Osteocyte (in vitro differentiated cells): Measurements from ENCODE around the gene PRKCQ. TPM values are rescaled to one million over a fixed set of nuclear protein-coding genes. Genes with fewer than 3 reads are reported as not detected.

Experiments
- DNase-seq: peaks from one replicate; pipeline ENCODE4 v3.0.0; 2021; ENCODE audit warnings: mixed read lengths; ENCODE audit not compliant: unreplicated experiment; ENCODE audit errors: extremely low spot score
- H3K27ac Mint-ChIP-seq: one replicate; pipeline ENCODE4 v1.8.0; 2021; ENCODE audit warnings: mild to moderate bottlenecking, mixed read lengths; ENCODE audit not compliant: unreplicated experiment
- H3K27me3 Mint-ChIP-seq: one replicate; pipeline ENCODE4 v1.8.0; 2021; ENCODE audit warnings: mixed read lengths; ENCODE audit not compliant: unreplicated experiment
- H3K36me3 Mint-ChIP-seq: one replicate; pipeline ENCODE4 v1.8.0; 2021; ENCODE audit warnings: mixed read lengths; ENCODE audit not compliant: unreplicated experiment
- H3K4me1 Mint-ChIP-seq: one replicate; pipeline ENCODE4 v1.8.0; 2021; ENCODE audit warnings: mixed read lengths; ENCODE audit not compliant: unreplicated experiment
- H3K4me3 Mint-ChIP-seq: one replicate; pipeline ENCODE4 v1.8.0; 2021; ENCODE audit warnings: mild to moderate bottlenecking, moderate library complexity, mixed read lengths; ENCODE audit not compliant: unreplicated experiment
- H3K9me3 Mint-ChIP-seq: one replicate; pipeline ENCODE4 v1.8.0; 2021; ENCODE audit warnings: mixed read lengths; ENCODE audit not compliant: unreplicated experiment
- total RNA-seq: library from RNA; stranded (reverse); gene quantifications from 2 replicates; pipeline ENCODE4 v1.2.1, GENCODE V29; 2021
- TF ChIP-seq, protein P1 (sequence below): fragments of 200-600 bp; sonication (generic); IDR thresholded peaks from 2 replicates; pipeline ENCODE4 v1.5.0; 2021; ENCODE audit warnings: antibody characterized with exemption, mild to moderate bottlenecking, moderate library complexity

PRKCQ gene
- total RNA-seq, 1 donor from 2014 or later = 0.11 TPM

DNA sequence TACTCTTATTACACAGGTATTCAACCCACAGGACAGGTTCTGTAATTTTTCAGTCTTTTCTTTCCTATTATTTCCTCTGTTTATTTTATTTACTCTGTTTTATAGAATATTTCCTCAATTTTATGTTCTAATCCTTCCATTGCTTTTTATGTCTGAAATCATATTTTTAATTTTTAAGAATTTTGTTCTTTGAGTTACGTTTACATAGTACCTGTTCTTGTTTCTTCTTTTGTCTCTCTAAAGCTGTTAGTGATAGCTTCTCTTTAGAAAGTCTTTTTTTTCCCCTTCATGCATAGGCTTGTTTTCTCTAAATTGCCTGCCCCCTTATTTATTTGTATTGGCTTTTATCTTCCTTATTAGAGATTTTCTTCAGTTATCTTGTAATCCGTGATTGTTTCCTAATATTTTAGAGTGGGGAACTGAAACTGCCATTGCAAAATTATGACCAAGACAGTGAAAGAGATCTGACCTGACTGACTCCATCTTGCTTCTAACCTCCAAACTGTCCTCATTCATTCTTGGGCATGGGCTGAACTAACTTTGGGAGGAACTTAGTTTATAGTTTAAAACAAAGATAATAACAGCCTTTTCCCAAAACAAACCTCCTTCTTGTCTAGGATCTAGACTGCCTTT, 189.7 kb downstream of the PRKCQ start:
- H3K36me3 Mint-ChIP-seq = peaks cover 4% of the 10 kb centered on the region
- H3K27me3 Mint-ChIP-seq = no peaks in the 10 kb centered on the region
- no peak for DNase-seq
- peaks cover 18% of the 10 kb centered on the region for H3K9me3 Mint-ChIP-seq
- H3K27ac Mint-ChIP-seq = no peak overlapping the region
- TF ChIP-seq, protein P1, sequence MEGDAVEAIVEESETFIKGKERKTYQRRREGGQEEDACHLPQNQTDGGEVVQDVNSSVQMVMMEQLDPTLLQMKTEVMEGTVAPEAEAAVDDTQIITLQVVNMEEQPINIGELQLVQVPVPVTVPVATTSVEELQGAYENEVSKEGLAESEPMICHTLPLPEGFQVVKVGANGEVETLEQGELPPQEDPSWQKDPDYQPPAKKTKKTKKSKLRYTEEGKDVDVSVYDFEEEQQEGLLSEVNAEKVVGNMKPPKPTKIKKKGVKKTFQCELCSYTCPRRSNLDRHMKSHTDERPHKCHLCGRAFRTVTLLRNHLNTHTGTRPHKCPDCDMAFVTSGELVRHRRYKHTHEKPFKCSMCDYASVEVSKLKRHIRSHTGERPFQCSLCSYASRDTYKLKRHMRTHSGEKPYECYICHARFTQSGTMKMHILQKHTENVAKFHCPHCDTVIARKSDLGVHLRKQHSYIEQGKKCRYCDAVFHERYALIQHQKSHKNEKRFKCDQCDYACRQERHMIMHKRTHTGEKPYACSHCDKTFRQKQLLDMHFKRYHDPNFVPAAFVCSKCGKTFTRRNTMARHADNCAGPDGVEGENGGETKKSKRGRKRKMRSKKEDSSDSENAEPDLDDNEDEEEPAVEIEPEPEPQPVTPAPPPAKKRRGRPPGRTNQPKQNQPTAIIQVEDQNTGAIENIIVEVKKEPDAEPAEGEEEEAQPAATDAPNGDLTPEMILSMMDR = no peak
- no peaks in the 10 kb centered on the region for H3K4me1 Mint-ChIP-seq
- no peak overlapping the region for H3K4me3 Mint-ChIP-seq

DNA sequence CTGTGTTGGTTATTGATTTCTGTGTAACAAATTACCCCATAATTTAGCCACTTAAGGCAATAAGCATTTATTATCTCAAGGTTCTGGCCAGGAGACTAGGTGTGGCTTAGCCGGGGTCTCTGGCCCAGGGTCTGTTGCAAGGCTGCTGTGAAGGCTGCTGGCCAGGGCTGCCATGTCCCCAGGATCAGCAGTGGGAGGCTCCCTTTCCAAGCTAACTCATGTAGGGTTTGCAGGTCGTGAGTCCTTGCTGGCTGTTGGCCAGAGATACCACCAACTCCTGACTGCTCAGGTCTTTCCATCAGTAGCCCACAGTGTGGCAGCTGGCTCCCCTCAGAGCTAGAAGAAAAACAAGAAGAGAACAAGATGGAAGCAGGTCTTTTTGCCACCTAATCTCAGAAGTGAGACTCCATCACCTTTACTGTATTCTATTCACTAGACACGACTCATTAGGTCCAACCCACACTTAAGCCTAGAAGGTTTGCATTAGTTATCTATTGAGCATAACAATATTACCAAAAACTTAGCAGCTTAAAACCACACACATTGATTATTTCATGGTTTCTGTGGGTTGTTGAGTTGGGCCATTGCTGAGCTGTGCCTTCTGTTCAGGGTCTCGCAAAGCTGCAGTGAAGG, 191.7 kb downstream of the PRKCQ start:
- H3K27me3 Mint-ChIP-seq = no peaks in the 10 kb centered on the region
- TF ChIP-seq, protein P1 = no peak
- H3K36me3 Mint-ChIP-seq = peaks cover 4% of the 10 kb centered on the region
- H3K4me3 Mint-ChIP-seq = no peak overlapping the region
- H3K4me1 Mint-ChIP-seq = peaks cover 8% of the 10 kb centered on the region
- peak; percentile 59 for DNase-seq
- H3K27ac Mint-ChIP-seq = no peak overlapping the region
- peaks cover 18% of the 10 kb centered on the region for H3K9me3 Mint-ChIP-seq

DNA sequence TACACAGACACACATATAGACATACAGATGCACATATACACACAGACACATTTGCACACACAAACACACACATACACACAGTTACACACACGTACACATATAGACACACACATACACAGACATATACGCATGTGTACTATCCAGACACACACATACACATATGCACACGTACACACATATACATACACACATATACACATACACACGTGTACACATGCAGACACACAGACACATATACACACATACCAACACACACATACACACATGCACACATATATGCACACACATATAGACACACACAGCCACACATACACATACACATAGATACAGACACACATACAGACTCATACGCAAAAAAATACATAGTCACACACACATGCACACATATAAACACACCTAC, 193.1 kb downstream of the PRKCQ start:
- no peak overlapping the region for H3K4me3 Mint-ChIP-seq
- peaks cover 4% of the 10 kb centered on the region for H3K36me3 Mint-ChIP-seq
- peaks cover 22% of the 10 kb centered on the region for H3K4me1 Mint-ChIP-seq
- TF ChIP-seq, protein P1 = no peak
- DNase-seq = no peak
- H3K27me3 Mint-ChIP-seq = no peaks in the 10 kb centered on the region
- no peak overlapping the region for H3K27ac Mint-ChIP-seq
- H3K9me3 Mint-ChIP-seq = peaks cover 18% of the 10 kb centered on the region

DNA sequence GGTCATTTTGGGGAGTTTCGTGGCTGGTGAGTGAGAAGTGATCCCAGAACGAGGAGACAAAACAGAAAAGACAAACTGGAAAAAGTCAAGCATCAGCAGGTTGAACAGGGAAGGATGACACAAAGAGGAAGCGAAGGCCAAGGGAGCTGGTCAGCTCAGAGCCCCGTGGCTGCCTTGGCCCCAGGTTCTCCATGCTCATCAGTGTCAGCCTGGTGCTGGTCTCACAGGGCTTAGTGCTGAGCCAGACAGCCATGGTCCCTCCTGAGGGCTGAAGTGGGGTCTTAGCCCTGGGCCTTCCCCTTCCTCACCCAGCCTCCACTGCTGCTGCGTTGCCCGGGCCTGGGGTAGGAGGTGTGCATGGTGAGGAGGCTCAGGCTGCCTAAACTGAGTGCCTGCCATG, 193.7 kb downstream of the PRKCQ start:
- Mint-ChIP-seq H3K4me3 (no peak overlapping the region), H3K9me3 (peaks cover 18% of the 10 kb centered on the region)

DNA sequence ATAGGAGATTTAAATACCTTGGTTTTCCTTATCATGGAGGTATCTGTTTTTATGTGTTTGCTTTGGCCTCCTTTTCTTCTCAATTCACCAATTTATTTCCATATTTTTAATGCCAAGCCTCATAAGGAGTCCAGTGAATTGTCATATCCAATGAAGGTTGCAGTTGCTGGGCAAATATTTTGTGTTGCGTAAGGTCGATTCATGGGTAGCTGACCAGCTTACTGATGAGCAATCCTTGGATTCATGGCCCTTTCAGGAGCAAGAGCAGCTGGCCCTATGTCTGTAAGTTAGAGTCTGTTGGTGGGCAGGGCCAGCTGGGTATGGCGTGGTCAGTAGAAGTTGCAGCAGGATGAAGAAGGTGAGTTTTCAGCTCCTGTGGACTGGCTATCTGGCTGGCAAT, 194.4 kb downstream of the PRKCQ start:
- H3K4me1 Mint-ChIP-seq = peaks cover 30% of the 10 kb centered on the region
- no peak overlapping the region for H3K4me3 Mint-ChIP-seq
- DNase-seq = no peak
- H3K27ac Mint-ChIP-seq = no peak overlapping the region
- H3K9me3 Mint-ChIP-seq = peaks cover 14% of the 10 kb centered on the region
- peaks cover 8% of the 10 kb centered on the region for H3K36me3 Mint-ChIP-seq
- TF ChIP-seq, protein P1 = no peak
- H3K27me3 Mint-ChIP-seq = no peaks in the 10 kb centered on the region

More for the DNA sequence above, 193.7 kb downstream of the PRKCQ start:
- peaks cover 4% of the 10 kb centered on the region for H3K36me3 Mint-ChIP-seq
- peak; percentile 75 for DNase-seq
- peaks cover 28% of the 10 kb centered on the region for H3K4me1 Mint-ChIP-seq
- H3K27me3 Mint-ChIP-seq = no peaks in the 10 kb centered on the region
- TF ChIP-seq, protein P1 = no peak
- no peak overlapping the region for H3K27ac Mint-ChIP-seq
